LNCaP clone FGC (cell line): ENCODE data around the gene AMOT.
A peak's percentile ranks its signal among the peaks of the same experiment; 100 is the strongest.

Source experiments
- DNase-seq: peaks from one replicate; pipeline ENCODE4 v3.0.0-alpha.2; 2011; ENCODE audit warnings: low read depth
- H3K4me3 ChIP-seq: 2 replicates; pipeline ENCODE4 v1.5.1; 2011; ENCODE audit warnings: mild to moderate bottlenecking, low read depth, low read length, control low read depth
- TF ChIP-seq, protein P1 (sequence below): IDR thresholded peaks from 2 replicates; pipeline ENCODE4 v1.5.1; 2012; ENCODE audit warnings: mild to moderate bottlenecking; ENCODE audit not compliant: control insufficient read depth, insufficient read depth; ENCODE audit errors: extremely low read depth

The AMOT gene

DNA sequence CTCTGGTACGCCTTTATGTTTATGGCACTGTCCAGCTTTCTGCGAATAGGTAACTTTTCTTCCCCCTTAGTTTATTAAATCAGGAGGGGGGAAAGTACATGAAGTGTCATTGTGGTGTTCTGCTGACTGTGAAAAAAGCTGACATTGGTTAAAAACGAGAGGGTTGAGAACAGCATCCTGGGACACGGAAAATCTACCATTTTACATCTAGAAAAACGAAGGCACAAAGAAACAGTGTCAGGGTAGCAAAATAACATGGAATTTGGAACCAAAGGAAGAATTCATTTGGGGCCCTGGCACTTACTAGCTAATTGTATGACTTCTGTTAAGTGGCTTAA lies 1.2 kb upstream of the AMOT start:
- peak overlapping the region; percentile 38 for H3K4me3 ChIP-seq
- DNase-seq: no peak
- TF ChIP-seq, protein P1, sequence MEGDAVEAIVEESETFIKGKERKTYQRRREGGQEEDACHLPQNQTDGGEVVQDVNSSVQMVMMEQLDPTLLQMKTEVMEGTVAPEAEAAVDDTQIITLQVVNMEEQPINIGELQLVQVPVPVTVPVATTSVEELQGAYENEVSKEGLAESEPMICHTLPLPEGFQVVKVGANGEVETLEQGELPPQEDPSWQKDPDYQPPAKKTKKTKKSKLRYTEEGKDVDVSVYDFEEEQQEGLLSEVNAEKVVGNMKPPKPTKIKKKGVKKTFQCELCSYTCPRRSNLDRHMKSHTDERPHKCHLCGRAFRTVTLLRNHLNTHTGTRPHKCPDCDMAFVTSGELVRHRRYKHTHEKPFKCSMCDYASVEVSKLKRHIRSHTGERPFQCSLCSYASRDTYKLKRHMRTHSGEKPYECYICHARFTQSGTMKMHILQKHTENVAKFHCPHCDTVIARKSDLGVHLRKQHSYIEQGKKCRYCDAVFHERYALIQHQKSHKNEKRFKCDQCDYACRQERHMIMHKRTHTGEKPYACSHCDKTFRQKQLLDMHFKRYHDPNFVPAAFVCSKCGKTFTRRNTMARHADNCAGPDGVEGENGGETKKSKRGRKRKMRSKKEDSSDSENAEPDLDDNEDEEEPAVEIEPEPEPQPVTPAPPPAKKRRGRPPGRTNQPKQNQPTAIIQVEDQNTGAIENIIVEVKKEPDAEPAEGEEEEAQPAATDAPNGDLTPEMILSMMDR: no peak

DNA sequence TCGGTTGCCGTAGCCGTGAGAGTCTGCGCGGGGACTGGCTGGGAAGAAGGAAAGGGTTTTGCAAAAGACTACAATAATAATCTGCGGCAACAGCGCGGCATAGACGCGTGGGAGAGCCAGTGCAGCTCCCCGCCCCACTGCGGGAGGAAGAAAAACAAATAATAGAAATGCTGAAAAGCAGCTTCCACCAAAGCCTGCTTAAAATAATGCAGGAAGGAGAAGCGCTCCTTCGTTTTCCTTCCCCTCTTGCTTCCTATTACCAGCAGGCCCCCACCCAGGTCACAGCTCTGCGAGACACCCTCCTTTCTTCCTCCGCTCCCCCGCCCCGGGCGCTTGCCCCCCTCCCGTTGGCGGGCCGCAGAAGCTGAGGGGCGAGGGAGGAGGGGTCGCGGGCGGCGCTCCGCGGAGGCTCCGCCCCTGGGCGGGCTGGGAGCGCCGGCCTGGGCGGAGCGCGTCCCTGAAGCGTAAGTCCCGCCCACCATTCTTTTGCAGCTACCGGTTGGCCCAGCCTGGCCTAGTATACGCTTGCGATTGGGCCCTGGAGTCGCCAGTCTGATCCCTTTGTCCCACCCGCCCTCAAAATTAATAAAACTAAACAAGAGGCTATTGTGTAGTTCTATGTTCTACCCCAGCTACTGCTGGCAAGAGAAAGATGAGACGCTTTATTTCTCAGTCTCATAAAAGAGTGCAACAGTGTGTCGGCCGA lies 636 bp upstream of the AMOT start:
- TF ChIP-seq, protein P1: no peak
- peak overlapping the region; percentile 70 for H3K4me3 ChIP-seq
- DNase-seq: peak; percentile 68

DNA sequence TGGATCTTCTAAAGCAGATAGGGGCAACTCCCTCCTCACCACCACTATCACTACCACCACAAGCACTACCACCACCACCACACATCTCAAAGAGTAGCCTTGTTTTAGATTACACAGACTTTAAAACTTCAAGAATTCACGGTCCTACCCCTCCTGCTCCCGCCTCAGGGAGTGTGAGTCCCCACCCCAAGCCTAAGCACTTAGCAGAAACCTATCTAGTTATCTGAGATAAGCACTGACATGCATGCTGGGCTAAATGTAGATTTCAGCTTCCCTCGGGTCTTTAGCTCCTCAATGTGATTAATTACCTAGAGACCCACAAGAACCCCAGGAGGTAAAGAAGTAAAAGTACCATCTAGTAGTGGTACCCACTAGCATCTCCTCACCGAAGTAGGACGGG lies 775 bp downstream of the AMOT start:
- TF ChIP-seq, protein P1: no peak
- DNase-seq: no peak
- peak overlapping the region; percentile 70 for H3K4me3 ChIP-seq

DNA sequence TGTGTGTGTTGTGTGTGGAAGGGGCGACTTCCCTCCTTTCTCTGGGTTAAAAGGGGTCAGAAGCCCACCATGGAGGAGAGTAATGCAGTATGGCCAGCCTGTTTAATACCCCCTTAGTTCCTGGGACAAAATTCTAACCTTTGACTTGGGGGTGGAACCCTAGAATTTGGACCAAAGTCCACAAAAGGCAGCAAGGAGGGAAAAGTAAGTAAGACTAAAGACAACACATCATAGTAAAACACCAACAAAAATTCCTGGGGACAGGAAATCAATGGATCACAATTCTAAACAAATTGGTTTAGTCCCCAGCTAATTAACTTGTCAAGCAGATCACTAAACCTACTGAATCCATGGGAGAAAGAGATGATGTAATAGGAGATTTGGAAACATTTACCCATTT lies 3.1 kb downstream of the AMOT start:
- TF ChIP-seq, protein P1: no peak
- no peak for DNase-seq
- no peak overlapping the region for H3K4me3 ChIP-seq

DNA sequence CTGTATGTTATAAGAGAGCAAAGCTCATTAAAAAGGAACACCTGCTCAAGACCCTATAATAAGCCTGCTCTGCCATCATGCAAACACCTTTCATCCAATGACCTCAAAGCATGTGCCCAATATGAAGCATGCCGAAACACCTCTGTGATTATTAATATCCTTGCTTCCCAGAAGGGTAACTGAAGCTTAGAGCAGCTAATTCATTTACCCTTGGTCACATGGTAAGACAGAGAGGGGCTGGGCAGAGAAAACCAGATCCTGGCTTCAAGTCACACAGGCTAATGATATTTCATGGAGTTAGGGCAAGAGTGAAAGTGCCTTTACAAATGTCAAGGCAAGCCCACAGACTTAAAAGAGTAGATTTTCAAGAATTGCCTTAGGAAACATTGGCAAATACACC lies 5.6 kb downstream of the AMOT start:
- DNase-seq: no peak
- TF ChIP-seq, protein P1: no peak
- H3K4me3 ChIP-seq: no peak overlapping the region

DNA sequence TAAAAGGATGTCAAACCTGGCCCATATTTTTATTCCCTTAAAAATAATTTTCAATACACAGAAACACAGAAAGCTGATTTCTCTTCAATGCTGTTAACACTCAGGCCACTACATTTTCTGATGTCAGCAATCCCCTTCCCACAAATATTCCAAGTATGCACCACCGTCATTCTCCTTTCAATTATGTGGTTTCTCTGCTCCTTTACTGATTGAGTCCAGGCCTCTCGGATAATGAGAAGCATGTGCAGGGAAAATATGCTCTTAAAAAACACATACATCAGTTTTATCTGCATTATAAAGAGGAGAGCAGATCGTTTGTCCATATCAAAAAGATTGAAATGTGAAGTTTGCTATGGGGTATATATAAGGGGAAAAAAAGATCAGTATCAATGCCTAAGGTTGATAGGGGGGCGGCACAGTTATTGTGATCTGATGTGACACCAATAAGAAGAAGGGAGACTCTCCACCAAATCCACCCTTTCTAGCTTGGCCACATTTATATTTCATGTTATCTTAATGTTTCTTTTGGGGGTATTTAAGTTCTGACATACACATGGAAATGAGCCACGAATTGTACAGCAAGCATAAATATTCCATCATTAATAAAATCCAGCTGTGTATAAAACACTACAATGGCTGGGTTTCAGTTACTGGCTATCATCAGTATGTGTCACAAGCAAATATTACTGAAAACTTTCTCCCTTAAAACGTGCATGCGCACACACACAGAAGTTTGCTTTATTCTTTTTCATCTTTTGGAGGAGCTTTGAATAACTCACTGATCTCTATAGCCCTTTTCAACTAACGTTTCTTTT lies 6.4 kb downstream of the AMOT start:
- DNase-seq: no peak
- TF ChIP-seq, protein P1: no peak
- no peak overlapping the region for H3K4me3 ChIP-seq
